Measurements from ENCODE around the gene TCF19.
"Not testable (repeated sequence)": the region's sequence is repeated elsewhere in the genome, so short reads cannot be mapped to it uniquely, and the experiment has no call there.

The TCF19 gene

GRCh38 chr6:31169123-31169857, 10.9 kb downstream of the TCF19 start:
- peaks cover 64% of the 10 kb centered on the region for H3K79me2 ChIP-seq (ENCODE audit: low read length)
- no peaks in the 10 kb centered on the region for H3K27me3 ChIP-seq (ENCODE audit: low read depth, low read length)
- TF ChIP-seq, protein P1, sequence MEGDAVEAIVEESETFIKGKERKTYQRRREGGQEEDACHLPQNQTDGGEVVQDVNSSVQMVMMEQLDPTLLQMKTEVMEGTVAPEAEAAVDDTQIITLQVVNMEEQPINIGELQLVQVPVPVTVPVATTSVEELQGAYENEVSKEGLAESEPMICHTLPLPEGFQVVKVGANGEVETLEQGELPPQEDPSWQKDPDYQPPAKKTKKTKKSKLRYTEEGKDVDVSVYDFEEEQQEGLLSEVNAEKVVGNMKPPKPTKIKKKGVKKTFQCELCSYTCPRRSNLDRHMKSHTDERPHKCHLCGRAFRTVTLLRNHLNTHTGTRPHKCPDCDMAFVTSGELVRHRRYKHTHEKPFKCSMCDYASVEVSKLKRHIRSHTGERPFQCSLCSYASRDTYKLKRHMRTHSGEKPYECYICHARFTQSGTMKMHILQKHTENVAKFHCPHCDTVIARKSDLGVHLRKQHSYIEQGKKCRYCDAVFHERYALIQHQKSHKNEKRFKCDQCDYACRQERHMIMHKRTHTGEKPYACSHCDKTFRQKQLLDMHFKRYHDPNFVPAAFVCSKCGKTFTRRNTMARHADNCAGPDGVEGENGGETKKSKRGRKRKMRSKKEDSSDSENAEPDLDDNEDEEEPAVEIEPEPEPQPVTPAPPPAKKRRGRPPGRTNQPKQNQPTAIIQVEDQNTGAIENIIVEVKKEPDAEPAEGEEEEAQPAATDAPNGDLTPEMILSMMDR (IDR thresholded peaks at IDR 0.05; ENCODE audit: low read depth, low read length): no peak
- H3K36me3 ChIP-seq (replicated peaks; ENCODE audit: low read depth, low read length): peaks cover 4% of the 10 kb centered on the region
- H3K9ac ChIP-seq (ENCODE audit: low read length): no peak overlapping the region
- no peak overlapping the region for H3K4me2 ChIP-seq (ENCODE audit: low read length)
- no peak overlapping the region for H2AFZ ChIP-seq (ENCODE audit: low read depth, low read length)
- no peaks in the 10 kb centered on the region for H3K9me3 ChIP-seq (ENCODE audit: insufficient read depth, low read length)
- H3K4me3 ChIP-seq (ENCODE audit: low read length): no peak overlapping the region
- no peak overlapping the region; the same call in 1 of the 2 replicates for H3K27ac ChIP-seq (ENCODE audit: low read length)
- peaks cover 38% of the 10 kb centered on the region for H3K4me1 ChIP-seq (ENCODE audit: low read length)
- no peaks in the 10 kb centered on the region for H4K20me1 ChIP-seq (ENCODE audit: insufficient read depth, low read length)

DNA sequence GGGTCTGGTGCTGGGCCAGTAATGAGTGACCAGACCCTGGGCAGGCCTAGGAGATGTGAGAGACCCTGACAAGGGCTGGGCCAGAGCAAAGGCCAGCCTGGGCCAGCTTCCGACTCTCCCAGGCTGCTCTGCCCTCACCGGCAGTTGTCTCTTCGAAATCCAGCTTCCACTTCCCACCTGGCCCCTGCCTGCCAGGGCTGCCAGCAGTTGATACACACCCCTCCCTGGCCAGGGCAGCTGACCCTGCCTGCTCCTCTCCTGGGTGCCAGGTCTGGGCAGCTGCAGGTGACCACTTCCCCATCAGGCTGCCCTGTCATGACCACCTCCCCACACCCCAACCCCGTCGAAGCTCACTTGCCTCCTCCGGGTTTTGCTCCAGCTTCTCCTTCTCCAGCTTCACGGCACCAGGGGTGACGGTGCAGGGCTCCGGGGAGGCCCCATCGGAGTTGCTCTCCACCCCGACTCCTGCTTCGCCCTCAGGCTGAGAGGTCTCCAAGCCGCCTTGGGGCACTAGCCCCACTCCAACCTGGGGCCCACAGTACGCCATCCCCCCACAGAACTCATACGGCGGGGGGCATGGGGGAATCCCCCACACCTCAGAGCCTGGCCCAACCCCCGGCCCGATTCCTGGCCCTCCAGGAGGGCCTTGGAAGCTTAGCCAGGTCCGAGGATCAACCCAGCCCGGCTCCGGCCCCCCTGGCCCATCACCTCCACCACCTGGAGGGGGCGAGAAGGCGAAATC, 11.6 kb downstream of the TCF19 start:
- H3K27ac ChIP-seq (ENCODE audit: low read length): not testable (repeated sequence)

DNA sequence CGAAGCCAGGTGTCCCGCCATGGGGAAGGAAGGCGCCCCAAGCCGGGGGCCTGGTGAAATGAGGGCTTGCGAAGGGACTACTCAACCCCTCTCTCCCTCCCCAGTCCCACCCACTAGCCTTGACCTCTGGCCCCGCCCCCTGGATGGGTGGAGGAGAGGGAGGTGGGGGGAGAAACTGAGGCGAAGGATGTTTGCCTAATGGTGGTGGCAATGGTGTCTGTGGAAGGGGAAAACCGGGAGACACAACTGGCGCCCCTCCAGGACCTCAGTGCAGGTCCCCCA, 12.2 kb downstream of the TCF19 start, which contains the start of gene POU5F1:
Gene POU5F1, minus strand, starts transcription at position 83 of the 282 bp plus-strand sequence. Its CDS starts 62 bp downstream, at position 21.
- H3K27me3 ChIP-seq (ENCODE audit: low read depth, low read length): no peaks in the 10 kb centered on the region
- no peak within 1 kb of the TSS for H3K4me3 ChIP-seq (ENCODE audit: low read length)
- no peak within 1 kb of the TSS for H2AFZ ChIP-seq (ENCODE audit: low read depth, low read length)
- H4K20me1 ChIP-seq (ENCODE audit: insufficient read depth, low read length): peaks cover 2% of the 10 kb centered on the region; the same call in 1 of the 2 replicates
- peaks cover 29% of the 10 kb centered on the region for H3K4me1 ChIP-seq (ENCODE audit: low read length)
- H3K9me3 ChIP-seq (ENCODE audit: insufficient read depth, low read length): no peaks in the 10 kb centered on the region
- peaks cover 4% of the 10 kb centered on the region for H3K36me3 ChIP-seq (replicated peaks; ENCODE audit: low read depth, low read length)
- TF ChIP-seq EZH2phosphoT487 (IDR thresholded peaks at IDR 0.05; ENCODE audit: low read depth): no peak
- TF ChIP-seq, protein P1 (IDR thresholded peaks at IDR 0.05; ENCODE audit: low read depth, low read length): no peak
- H3K9ac ChIP-seq (ENCODE audit: low read length): no peak within 1 kb of the TSS
- no peak within 1 kb of the TSS for H3K4me2 ChIP-seq (ENCODE audit: low read length)
- peaks cover 77% of the 10 kb centered on the region for H3K79me2 ChIP-seq (ENCODE audit: low read length)
- H3K27ac ChIP-seq (ENCODE audit: low read length): no peak within 1 kb of the TSS; the same call in 1 of the 2 replicates

More for the DNA sequence above, 11.6 kb downstream of the TCF19 start:
- Histone ChIP-seq H3K79me2 (ENCODE audit: low read length) (peaks cover 72% of the 10 kb centered on the region), H3K4me1 (ENCODE audit: low read length) (peaks cover 33% of the 10 kb centered on the region)
- not testable (repeated sequence) for H3K36me3 ChIP-seq (replicated peaks; ENCODE audit: low read depth, low read length); H3K4me2 ChIP-seq (ENCODE audit: low read length); H4K20me1 ChIP-seq (ENCODE audit: insufficient read depth, low read length); H3K27me3 ChIP-seq (ENCODE audit: low read depth, low read length); H3K9ac ChIP-seq (ENCODE audit: low read length); H3K4me3 ChIP-seq (ENCODE audit: low read length); H3K9me3 ChIP-seq (ENCODE audit: insufficient read depth, low read length); H2AFZ ChIP-seq (ENCODE audit: low read depth, low read length)

GRCh38 chr6:31170987-31171671, 12.7 kb downstream of the TCF19 start:
- H3K4me3 ChIP-seq (ENCODE audit: low read length): no peak overlapping the region
- H3K27me3 ChIP-seq (ENCODE audit: low read depth, low read length): no peaks in the 10 kb centered on the region
- no peaks in the 10 kb centered on the region for H3K9me3 ChIP-seq (ENCODE audit: insufficient read depth, low read length)
- TF ChIP-seq EZH2phosphoT487 (IDR thresholded peaks at IDR 0.05; ENCODE audit: low read depth): no peak
- TF ChIP-seq, protein P1 (IDR thresholded peaks at IDR 0.05; ENCODE audit: low read depth, low read length): no peak
- peaks cover 78% of the 10 kb centered on the region for H3K79me2 ChIP-seq (ENCODE audit: low read length)
- H2AFZ ChIP-seq (ENCODE audit: low read depth, low read length): no peak overlapping the region
- H3K27ac ChIP-seq (ENCODE audit: low read length): no peak overlapping the region
- H3K4me2 ChIP-seq (ENCODE audit: low read length): no peak overlapping the region
- no peak overlapping the region for H3K9ac ChIP-seq (ENCODE audit: low read length)
- H3K4me1 ChIP-seq (ENCODE audit: low read length): peaks cover 23% of the 10 kb centered on the region
- peaks cover 4% of the 10 kb centered on the region for H3K36me3 ChIP-seq (replicated peaks; ENCODE audit: low read depth, low read length)
- H4K20me1 ChIP-seq (ENCODE audit: insufficient read depth, low read length): peaks cover 5% of the 10 kb centered on the region

Measured in OCI-LY3 (cell line).